Measurements from ENCODE around the gene TXNDC16. TPM values are rescaled to one million over a fixed set of nuclear protein-coding genes. Genes with fewer than 3 reads are reported as not detected.

TXNDC16 gene
- total RNA-seq, 1 donor from 2014 or later = 2.1 TPM

DNA sequence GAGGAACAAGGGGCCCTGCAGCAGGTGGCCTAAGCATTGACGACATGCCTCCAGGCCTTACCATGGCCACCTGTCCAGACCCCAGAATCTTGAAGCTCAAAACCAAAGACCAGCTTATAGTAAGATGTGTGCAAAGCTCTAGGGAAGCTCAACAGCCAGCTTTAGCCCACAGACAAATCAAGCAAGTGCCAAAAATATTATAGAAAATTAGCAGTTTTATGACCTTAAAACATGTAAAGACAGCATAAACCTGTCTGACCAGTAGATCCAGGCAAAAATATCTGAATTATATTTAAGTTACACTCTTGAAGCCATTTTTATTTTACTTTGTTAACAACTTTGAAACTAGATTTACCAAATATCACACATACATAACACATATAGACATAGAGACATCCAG, 90.6 kb downstream of the TXNDC16 start:
- Histone ChIP-seq H3K36me3 (ENCODE audit: control insufficient read depth, insufficient read depth, low read length) (no peaks in the 10 kb centered on the region), H3K27me3 (ENCODE audit: control insufficient read depth, insufficient read depth, low read length) (no peaks in the 10 kb centered on the region), H3K4me3 (ENCODE audit: low read depth, low read length) (no peak overlapping the region)
- TF ChIP-seq, protein P1, sequence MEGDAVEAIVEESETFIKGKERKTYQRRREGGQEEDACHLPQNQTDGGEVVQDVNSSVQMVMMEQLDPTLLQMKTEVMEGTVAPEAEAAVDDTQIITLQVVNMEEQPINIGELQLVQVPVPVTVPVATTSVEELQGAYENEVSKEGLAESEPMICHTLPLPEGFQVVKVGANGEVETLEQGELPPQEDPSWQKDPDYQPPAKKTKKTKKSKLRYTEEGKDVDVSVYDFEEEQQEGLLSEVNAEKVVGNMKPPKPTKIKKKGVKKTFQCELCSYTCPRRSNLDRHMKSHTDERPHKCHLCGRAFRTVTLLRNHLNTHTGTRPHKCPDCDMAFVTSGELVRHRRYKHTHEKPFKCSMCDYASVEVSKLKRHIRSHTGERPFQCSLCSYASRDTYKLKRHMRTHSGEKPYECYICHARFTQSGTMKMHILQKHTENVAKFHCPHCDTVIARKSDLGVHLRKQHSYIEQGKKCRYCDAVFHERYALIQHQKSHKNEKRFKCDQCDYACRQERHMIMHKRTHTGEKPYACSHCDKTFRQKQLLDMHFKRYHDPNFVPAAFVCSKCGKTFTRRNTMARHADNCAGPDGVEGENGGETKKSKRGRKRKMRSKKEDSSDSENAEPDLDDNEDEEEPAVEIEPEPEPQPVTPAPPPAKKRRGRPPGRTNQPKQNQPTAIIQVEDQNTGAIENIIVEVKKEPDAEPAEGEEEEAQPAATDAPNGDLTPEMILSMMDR (IDR thresholded peaks at IDR 0.05; ENCODE audit: insufficient read depth, low read length, poor library complexity, severe bottlenecking) = no peak
- no peak for DNase-seq (ENCODE audit: low read depth)

DNA sequence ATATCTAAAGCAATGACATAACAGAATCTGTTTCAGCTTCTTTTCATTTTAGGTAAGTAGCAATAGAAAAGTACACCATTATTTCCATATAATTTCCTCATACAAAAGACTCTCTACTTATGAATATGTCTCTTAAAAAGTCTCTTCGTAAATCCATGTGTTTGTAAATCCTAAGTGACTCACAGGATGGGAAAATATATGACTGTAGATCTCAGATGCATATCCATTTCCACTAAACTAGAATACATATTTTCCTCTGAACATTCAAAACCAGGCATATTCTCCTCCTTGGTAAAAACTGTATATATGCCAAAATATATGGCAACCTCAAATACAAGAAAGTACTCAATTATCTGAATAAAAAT, 93.6 kb downstream of the TXNDC16 start:
- H3K4me3 ChIP-seq (ENCODE audit: low read depth, low read length) = no peak overlapping the region

DNA sequence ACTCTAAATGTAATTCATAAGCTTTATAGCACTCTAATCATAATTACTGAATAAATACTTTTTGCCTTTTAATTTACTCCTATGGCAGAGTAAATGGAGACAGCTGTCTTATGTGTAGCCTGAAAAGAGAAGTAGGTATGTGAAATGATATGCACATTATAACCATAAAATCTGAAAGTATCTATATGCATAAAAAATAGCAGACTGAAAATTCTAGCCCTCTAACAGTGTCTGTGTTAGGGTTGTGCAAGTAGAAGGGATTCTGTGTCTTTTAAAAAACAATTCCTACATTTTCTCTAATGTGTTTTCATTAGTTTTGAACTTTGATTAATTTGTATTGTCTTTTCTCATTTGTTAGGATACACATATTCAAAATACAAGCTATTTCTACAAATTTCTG, 94.9 kb downstream of the TXNDC16 start:
- DNase-seq (ENCODE audit: low read depth) = no peak
- Histone ChIP-seq H3K27me3 (ENCODE audit: control insufficient read depth, insufficient read depth, low read length) (no peaks in the 10 kb centered on the region), H3K4me3 (ENCODE audit: low read depth, low read length) (no peak overlapping the region), H3K36me3 (ENCODE audit: control insufficient read depth, insufficient read depth, low read length) (no peaks in the 10 kb centered on the region)
- TF ChIP-seq, protein P1 (IDR thresholded peaks at IDR 0.05; ENCODE audit: insufficient read depth, low read length, poor library complexity, severe bottlenecking) = no peak

More for the DNA sequence above, 93.6 kb downstream of the TXNDC16 start:
- Histone ChIP-seq H3K27me3 (ENCODE audit: control insufficient read depth, insufficient read depth, low read length) (no peaks in the 10 kb centered on the region), H3K36me3 (ENCODE audit: control insufficient read depth, insufficient read depth, low read length) (no peaks in the 10 kb centered on the region)
- DNase-seq (ENCODE audit: low read depth) = no peak
- TF ChIP-seq, protein P1 (IDR thresholded peaks at IDR 0.05; ENCODE audit: insufficient read depth, low read length, poor library complexity, severe bottlenecking) = no peak

DNA sequence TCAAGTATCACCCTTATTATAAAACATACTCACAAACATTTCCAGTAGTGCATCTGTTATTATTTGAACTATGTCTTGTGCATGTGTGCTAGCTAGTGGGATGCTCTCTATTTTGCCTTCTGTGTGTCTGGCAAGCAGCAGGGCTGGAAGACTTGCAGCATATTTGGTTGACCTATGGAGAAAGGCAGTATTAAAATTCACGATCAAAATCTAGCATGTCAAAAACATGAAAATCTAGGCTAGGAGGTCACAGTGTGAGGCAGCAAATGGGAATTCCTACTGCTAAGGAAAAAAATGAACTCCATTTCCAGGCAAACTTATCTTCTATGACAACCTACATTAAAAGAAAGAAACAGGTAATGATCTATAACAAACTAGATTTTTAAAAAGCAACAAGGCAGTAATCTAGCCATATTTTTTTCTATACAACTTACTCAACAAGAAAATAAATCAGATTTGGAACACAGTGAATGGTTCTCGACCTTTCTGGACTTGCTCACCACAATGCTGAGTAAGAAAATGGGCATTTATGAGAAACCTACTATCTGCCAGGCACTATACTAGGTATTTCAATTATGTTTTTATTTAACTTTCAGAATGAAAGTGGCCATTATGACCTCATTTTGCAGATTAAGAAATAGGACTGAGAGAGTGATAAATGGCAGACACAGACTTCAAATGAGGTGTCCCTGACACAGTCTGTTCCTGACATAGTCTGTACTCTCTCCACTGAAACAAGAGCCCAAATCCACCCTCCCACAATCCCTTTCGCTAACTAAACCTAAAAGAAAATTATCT, 96.8 kb downstream of the TXNDC16 start:
- DNase-seq (ENCODE audit: low read depth) = peak; percentile 10
- no peaks in the 10 kb centered on the region for H3K27me3 ChIP-seq (ENCODE audit: control insufficient read depth, insufficient read depth, low read length)
- H3K4me3 ChIP-seq (ENCODE audit: low read depth, low read length) = no peak overlapping the region
- TF ChIP-seq, protein P1 (IDR thresholded peaks at IDR 0.05; ENCODE audit: insufficient read depth, low read length, poor library complexity, severe bottlenecking) = no peak
- no peaks in the 10 kb centered on the region for H3K36me3 ChIP-seq (ENCODE audit: control insufficient read depth, insufficient read depth, low read length)

DNA sequence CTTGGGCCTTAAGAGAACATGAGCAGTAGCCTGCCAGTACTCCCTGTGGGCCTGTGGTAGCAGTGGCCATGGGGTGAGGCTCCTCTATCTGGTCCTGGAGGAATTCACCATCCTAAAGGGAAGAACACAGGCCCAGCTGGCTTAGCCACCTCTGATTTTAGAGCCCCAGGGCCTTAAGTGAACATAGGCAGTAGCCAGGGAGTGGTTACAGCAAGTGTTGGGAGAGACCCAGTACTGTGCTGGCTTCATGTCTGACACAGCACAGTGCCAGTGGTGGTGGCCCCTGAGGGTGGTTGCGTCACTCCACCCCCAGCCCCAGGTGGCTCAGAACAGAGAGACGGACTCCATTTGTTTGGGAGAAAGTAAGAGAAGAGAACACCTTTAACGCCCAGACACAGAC, 105.1 kb downstream of the TXNDC16 start:
- TF ChIP-seq, protein P1 (IDR thresholded peaks at IDR 0.05; ENCODE audit: insufficient read depth, low read length, poor library complexity, severe bottlenecking) = no peak
- DNase-seq (ENCODE audit: low read depth) = no peak
- Histone ChIP-seq H3K4me3 (ENCODE audit: low read depth, low read length) (no peak overlapping the region), H3K36me3 (ENCODE audit: control insufficient read depth, insufficient read depth, low read length) (no peaks in the 10 kb centered on the region), H3K27me3 (ENCODE audit: control insufficient read depth, insufficient read depth, low read length) (no peaks in the 10 kb centered on the region)

DNA sequence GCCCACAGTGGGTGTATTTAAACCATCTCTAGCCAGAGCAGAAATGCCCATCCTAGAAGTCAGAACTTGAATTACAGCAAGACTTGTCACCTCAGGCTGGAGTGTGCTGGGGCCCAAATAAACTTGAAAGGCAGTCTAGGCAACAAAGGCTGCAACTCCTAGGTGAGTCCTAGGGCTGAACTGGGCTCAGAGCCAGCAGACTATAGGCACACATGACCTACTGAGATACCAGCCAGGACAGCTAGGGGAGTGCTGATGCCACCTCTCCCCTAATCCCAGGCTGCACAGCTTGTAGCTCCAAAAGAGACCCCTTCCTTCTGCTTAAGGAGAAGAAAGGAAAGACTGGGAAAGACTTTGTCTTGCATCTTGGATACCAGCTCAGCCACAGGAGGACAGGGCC, 106.0 kb downstream of the TXNDC16 start:
- TF ChIP-seq, protein P1 (IDR thresholded peaks at IDR 0.05; ENCODE audit: insufficient read depth, low read length, poor library complexity, severe bottlenecking) = no peak
- H3K4me3 ChIP-seq (ENCODE audit: low read depth, low read length) = no peak overlapping the region
- no peaks in the 10 kb centered on the region for H3K27me3 ChIP-seq (ENCODE audit: control insufficient read depth, insufficient read depth, low read length)
- H3K36me3 ChIP-seq (ENCODE audit: control insufficient read depth, insufficient read depth, low read length) = no peaks in the 10 kb centered on the region
- DNase-seq (ENCODE audit: low read depth) = no peak
